MG63 (cell line): ENCODE results near the gene ERBB3. TPM values are rescaled to one million over a fixed set of nuclear protein-coding genes. Genes with fewer than 3 reads are reported as not detected.
"Not testable (repeated sequence)": the region's sequence is repeated elsewhere in the genome, so short reads cannot be mapped to it uniquely, and the experiment has no call there.

Experiments used
- DNase-seq: peaks from one replicate; pipeline ENCODE4 v3.0.0-alpha.2; 2020
- H3K27me3 ChIP-seq: fragments of 250-450 bp; sonication (Bioruptor Pico); 2 replicates; pipeline ENCODE4 v1.5.1; 2020; ENCODE audit warnings: mild to moderate bottlenecking, moderate library complexity
- H3K36me3 ChIP-seq: fragments of 250-450 bp; sonication (Bioruptor Pico); 2 replicates; pipeline ENCODE4 v1.5.1; 2020; ENCODE audit warnings: mild to moderate bottlenecking, moderate library complexity
- H3K4me3 ChIP-seq: fragments of 250-450 bp; sonication (Bioruptor Pico); 2 replicates; pipeline ENCODE4 v1.5.1; 2020; ENCODE audit warnings: mild to moderate bottlenecking, moderate library complexity
- H3K9me3 ChIP-seq: fragments of 250-450 bp; sonication (Bioruptor Pico); 2 replicates; pipeline ENCODE4 v1.5.1; 2020; ENCODE audit warnings: mild to moderate bottlenecking, moderate library complexity
- total RNA-seq: library from RNA; depleted of rRNA; stranded (reverse); fragments of >200 nt; shearing (Covaris generic); gene quantifications from 2 replicates; pipeline ENCODE4 v1.2.3, GENCODE V29; 2014; ENCODE audit warnings: low replicate concordance

The ERBB3 gene
- total RNA-seq, 1 experiment from 2014 or later: 0.56 TPM

GRCh38 chr12:56102683-56103065 is 22.7 kb downstream of the ERBB3 start:
- no peak for DNase-seq
- Histone ChIP-seq H3K27me3 (no peaks in the 10 kb centered on the region; the same call in 1 of the 2 replicates), H3K4me3 (no peak overlapping the region), H3K36me3 (peaks cover 27% of the 10 kb centered on the region), H3K9me3 (no peaks in the 10 kb centered on the region)

- Histone ChIP-seq H3K4me3 (peak overlapping the region; percentile 81), H3K27me3 (no peaks in the 10 kb centered on the region), H3K9me3 (no peaks in the 10 kb centered on the region), H3K36me3 (peaks cover 32% of the 10 kb centered on the region)
- DNase-seq: no peak
Measured at GRCh38 chr12:56103066-56103711, 23.2 kb downstream of the ERBB3 start.

GRCh38 chr12:56103823-56104108 is 23.8 kb downstream of the ERBB3 start:
- Histone ChIP-seq H3K9me3 (no peaks in the 10 kb centered on the region), H3K36me3 (peaks cover 38% of the 10 kb centered on the region), H3K27me3 (no peaks in the 10 kb centered on the region), H3K4me3 (peak overlapping the region; percentile 81)
- DNase-seq: no peak

GRCh38 chr12:56104109-56104814 is 24.3 kb downstream of the ERBB3 start, which contains the start of gene PA2G4:
PA2G4 (plus strand) TSS chr12:56104559; CDS start chr12:56104738, 179 bp downstream.
- Histone ChIP-seq H3K4me3 (peak within 1 kb of the TSS; percentile 81), H3K27me3 (no peaks in the 10 kb centered on the region), H3K9me3 (no peaks in the 10 kb centered on the region), H3K36me3 (peaks cover 43% of the 10 kb centered on the region)
- peak; percentile 99 for DNase-seq

GRCh38 chr12:56104815-56105608 is 25.0 kb downstream of the ERBB3 start:
- Histone ChIP-seq H3K9me3 (no peaks in the 10 kb centered on the region), H3K36me3 (peaks cover 50% of the 10 kb centered on the region), H3K4me3 (peak overlapping the region; percentile 81), H3K27me3 (no peaks in the 10 kb centered on the region)
- DNase-seq: peak; percentile 25

- H3K9me3 ChIP-seq: no peaks in the 10 kb centered on the region
- DNase-seq: no peak
- peak overlapping the region; percentile 81 for H3K4me3 ChIP-seq
- no peaks in the 10 kb centered on the region for H3K27me3 ChIP-seq
- peaks cover 55% of the 10 kb centered on the region for H3K36me3 ChIP-seq
Measured at GRCh38 chr12:56105609-56105902, 25.6 kb downstream of the ERBB3 start.

- no peaks in the 10 kb centered on the region for H3K9me3 ChIP-seq
- DNase-seq: no peak
- no peaks in the 10 kb centered on the region for H3K27me3 ChIP-seq
- peaks cover 72% of the 10 kb centered on the region for H3K36me3 ChIP-seq
- H3K4me3 ChIP-seq: no peak overlapping the region
Measured at GRCh38 chr12:56107242-56107641, 27.3 kb downstream of the ERBB3 start.

- H3K27me3 ChIP-seq: no peaks in the 10 kb centered on the region
- no peak for DNase-seq
- peaks cover 84% of the 10 kb centered on the region for H3K36me3 ChIP-seq
- H3K9me3 ChIP-seq: no peaks in the 10 kb centered on the region
- H3K4me3 ChIP-seq: no peak overlapping the region
Measured at GRCh38 chr12:56110571-56110970, 30.6 kb downstream of the ERBB3 start.

- H3K4me3 ChIP-seq: no peak overlapping the region
- no peak for DNase-seq
- no peaks in the 10 kb centered on the region for H3K27me3 ChIP-seq
- peaks cover 64% of the 10 kb centered on the region for H3K36me3 ChIP-seq
- H3K9me3 ChIP-seq: no peaks in the 10 kb centered on the region; the same call in 1 of the 2 replicates
Measured at GRCh38 chr12:56114084-56114483, 34.1 kb downstream of the ERBB3 start.

- Histone ChIP-seq H3K4me3 (peak overlapping the region; percentile 85), H3K36me3 (peaks cover 59% of the 10 kb centered on the region), H3K9me3 (no peaks in the 10 kb centered on the region; the same call in 1 of the 2 replicates), H3K27me3 (no peaks in the 10 kb centered on the region)
- DNase-seq: peak; percentile 52
Measured at GRCh38 chr12:56115329-56115728, 35.4 kb downstream of the ERBB3 start.

- no peaks in the 10 kb centered on the region for H3K27me3 ChIP-seq
- no peaks in the 10 kb centered on the region; the same call in 1 of the 2 replicates for H3K9me3 ChIP-seq
- peak; percentile 87 for DNase-seq
- H3K4me3 ChIP-seq: peak within 1 kb of the TSS; percentile 85
- H3K36me3 ChIP-seq: peaks cover 58% of the 10 kb centered on the region
Measured at GRCh38 chr12:56116267-56117081, 36.5 kb downstream of the ERBB3 start, which contains the start of gene RPL41. RPL41 (plus strand) TSS chr12:56116633.

GRCh38 chr12:56117082-56117706 is 37.2 kb downstream of the ERBB3 start:
- H3K36me3 ChIP-seq: peaks cover 51% of the 10 kb centered on the region

GRCh38 chr12:56117778-56118687 is 38.1 kb downstream of the ERBB3 start, which contains the start of gene ZC3H10:
ZC3H10 (plus strand) TSS chr12:56118266; CDS start chr12:56120563, 2,297 bp downstream.
- DNase-seq: peak; percentile 99
- Histone ChIP-seq H3K36me3 (peaks cover 45% of the 10 kb centered on the region), H3K4me3 (peak within 1 kb of the TSS; percentile 85), H3K27me3 (no peaks in the 10 kb centered on the region), H3K9me3 (no peaks in the 10 kb centered on the region; the same call in 1 of the 2 replicates)

More at GRCh38 chr12:56117082-56117706, 37.2 kb downstream of the ERBB3 start:
- not testable (repeated sequence) for H3K9me3 ChIP-seq, H3K27me3 ChIP-seq, DNase-seq
- peak overlapping the region; percentile 85 for H3K4me3 ChIP-seq

GRCh38 chr12:56118688-56119357 is 38.9 kb downstream of the ERBB3 start:
- H3K36me3 ChIP-seq: peaks cover 38% of the 10 kb centered on the region
- H3K9me3 ChIP-seq: no peaks in the 10 kb centered on the region; the same call in 1 of the 2 replicates
- H3K4me3 ChIP-seq: peak overlapping the region; percentile 85
- DNase-seq: no peak
- H3K27me3 ChIP-seq: no peaks in the 10 kb centered on the region
